Panc1 (cell line): Measurements from ENCODE around the gene SRCAP.

Source experiments
- CTCF ChIP-seq: fragments of 450-650 bp; IDR thresholded peaks from 2 replicates; pipeline ENCODE4 v1.5.1; 2017; ENCODE audit warnings: mild to moderate bottlenecking
- POLR2AphosphoS5 ChIP-seq: IDR thresholded peaks from 2 replicates; pipeline ENCODE4 v1.6.1; 2012; ENCODE audit warnings: mild to moderate bottlenecking, low read depth, low read length, moderate library complexity
- SIN3A ChIP-seq: IDR thresholded peaks from 2 replicates; pipeline ENCODE4 v1.6.1; 2012; ENCODE audit warnings: low read depth, mild to moderate bottlenecking, low read length, moderate library complexity, borderline replicate concordance; ENCODE audit not compliant: insufficient read depth

GRCh38 chr16:30744183-30744582 is 45.2 kb downstream of the SRCAP start:
- no peak for TF ChIP-seq CTCF
- no peak for TF ChIP-seq POLR2AphosphoS5
- no peak for TF ChIP-seq SIN3A
